ENCODE data around the gene KCNK6.

The KCNK6 gene

GRCh38 chr19:38319421-38320258, at the start of gene KCNK6:
Gene KCNK6 (plus strand): TSS chr19:38319845. CDS start chr19:38319951, 106 bp downstream.
- peak; percentile 19 for DNase-seq

GRCh38 chr19:38270587-38271167, 49.0 kb upstream of the KCNK6 start:
- DNase-seq = no peak

GRCh38 chr19:38273499-38273898, 46.1 kb upstream of the KCNK6 start:
- no peak for DNase-seq

DNA sequence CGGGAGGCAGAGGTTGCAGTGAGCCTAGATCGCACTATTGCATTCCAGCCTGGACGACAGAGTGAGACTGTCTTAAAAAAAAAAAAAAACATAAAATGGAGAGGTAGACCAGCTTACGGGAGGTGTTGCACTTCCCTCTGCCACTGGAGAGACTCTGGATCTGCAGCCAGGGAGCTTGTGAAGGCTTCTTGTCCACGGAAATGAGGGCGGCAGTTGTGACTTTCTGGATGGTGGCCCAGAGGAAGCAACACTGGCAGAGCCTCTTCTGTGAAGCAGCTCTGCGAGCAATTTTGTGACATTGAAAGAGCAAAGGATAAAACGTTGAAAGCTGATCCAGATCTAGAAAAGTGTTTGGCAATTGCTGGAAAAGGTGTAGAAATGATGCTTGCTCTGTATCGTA, 44.9 kb upstream of the KCNK6 start:
- DNase-seq = no peak

GRCh38 chr19:38276942-38277517, 42.6 kb upstream of the KCNK6 start:
- no peak for DNase-seq

- no peak for DNase-seq
Observed at GRCh38 chr19:38277549-38277948, 42.1 kb upstream of the KCNK6 start.

GRCh38 chr19:38277969-38278680, 41.5 kb upstream of the KCNK6 start:
- DNase-seq = no peak

DNA sequence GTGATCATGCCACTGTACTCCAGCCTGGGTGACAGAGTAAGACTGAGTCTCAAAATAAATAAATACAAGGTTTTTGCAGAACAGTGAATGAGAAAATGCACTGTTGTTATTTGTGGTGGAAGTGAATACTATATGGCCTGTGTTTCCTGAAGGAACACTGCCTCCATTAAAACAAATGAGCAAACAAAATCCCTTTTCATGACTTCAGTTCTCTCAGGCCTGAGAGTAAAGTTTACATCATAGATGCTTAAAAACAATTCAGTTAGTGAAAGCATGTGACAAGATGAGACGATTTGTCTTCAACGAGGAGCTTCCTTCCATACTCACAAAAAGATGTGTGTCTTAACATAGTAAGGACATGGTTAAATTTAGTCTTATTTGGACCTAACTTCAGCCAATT, 40.9 kb upstream of the KCNK6 start:
- no peak for DNase-seq

- DNase-seq = no peak
Observed at GRCh38 chr19:38280030-38280921, 39.4 kb upstream of the KCNK6 start.

DNA sequence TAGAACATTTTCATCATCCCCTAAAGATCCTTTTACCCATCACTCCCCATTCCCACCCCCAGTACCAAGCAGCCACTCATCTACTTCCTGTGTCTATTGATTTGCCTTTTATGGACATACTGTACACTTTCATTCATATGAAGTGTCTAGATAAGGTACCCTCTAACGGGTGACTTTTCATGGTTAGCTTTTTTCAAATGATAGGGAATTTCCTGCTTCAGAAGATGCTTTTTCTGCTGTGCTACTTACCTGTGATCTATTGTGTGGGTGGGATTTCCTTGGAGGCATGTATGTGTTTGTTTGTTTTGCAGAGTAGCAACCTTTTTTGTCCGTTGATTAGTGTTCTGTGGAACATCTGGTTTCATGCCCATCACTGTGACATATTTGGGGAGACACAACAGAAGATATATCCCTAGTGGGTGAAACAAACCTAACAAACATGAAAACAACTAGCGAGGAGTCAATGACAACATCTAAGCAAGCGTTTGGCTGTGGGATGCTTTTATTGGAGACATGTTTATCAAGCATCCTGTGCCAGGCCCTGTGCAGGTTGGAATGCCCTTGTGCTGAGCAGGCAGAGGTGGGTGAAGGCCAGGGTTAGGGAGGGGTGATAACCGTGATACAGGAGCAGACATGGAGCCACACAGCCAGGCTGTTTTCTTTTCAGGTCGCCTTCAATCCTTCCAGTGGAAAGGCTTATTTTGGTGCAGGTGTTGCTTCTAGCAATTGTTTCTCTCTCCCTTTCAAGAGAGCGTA, 37.7 kb upstream of the KCNK6 start:
- DNase-seq = no peak

- no peak for DNase-seq
Observed at GRCh38 chr19:38283271-38283670, 36.4 kb upstream of the KCNK6 start.

GRCh38 chr19:38284422-38284821, 35.2 kb upstream of the KCNK6 start:
- no peak for DNase-seq

DNA sequence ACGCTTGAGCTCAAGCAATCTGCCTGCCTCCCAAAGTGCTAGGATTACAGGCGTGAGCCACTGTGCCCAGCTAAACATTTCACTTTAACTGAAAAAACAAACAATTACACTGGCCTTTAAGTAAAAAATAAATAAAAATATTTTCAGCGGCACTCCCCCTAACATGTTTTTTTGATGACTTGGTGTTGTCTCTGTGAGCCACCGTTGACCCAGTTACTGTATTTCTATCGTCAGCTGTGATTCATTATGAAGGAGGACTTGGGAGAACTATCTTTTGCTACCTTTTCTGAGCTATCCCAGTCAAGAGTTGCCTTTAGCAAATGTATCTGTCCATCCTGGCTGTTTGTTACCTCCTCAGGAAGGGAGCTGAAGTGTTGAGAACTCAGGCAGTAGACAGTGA, 34.1 kb upstream of the KCNK6 start:
- DNase-seq = no peak

GRCh38 chr19:38287604-38288003, 32.0 kb upstream of the KCNK6 start:
- no peak for DNase-seq

- DNase-seq = no peak
Observed at GRCh38 chr19:38288123-38288855, 31.4 kb upstream of the KCNK6 start.

DNA sequence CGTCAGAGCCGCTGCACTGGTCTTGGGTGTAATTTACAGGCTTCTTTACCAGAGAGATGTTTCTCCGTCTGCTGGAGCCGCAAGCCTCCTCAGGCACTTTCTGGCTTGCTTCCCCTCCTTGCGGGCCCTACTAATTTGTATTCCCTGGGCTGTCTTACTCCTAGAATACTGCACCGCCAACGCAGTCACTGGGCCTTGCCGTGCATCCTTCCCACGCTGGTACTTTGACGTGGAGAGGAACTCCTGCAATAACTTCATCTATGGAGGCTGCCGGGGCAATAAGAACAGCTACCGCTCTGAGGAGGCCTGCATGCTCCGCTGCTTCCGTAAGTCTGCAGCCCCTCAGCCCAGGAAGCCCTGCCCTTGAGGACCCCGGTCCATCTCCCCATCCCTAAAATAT, 29.7 kb upstream of the KCNK6 start:
- DNase-seq = no peak

DNA sequence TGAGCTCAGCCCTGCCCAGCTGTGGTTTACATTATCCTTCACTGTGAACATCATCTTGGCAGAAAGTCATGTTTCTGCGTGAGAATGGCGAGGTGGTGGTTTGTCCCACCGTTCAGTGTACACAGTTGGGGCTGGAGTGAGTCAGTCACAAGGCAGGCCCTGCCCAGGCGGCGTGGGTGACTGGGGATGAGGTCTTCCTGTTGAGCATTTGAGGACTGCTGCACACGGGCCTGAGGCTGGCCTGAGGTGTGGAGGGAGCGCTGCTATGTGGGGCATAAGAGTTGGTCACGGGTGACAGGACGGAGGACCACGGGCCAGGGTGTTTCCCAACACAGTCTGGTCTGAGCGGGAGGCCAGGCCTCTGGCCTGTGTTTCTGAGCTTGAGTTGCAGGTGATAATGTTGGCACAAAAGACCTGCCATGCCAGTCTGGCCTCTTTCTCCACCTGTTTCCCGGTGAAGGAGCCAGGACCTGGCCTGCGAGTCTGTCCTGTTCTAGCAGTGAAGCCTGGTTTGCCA, 29.0 kb upstream of the KCNK6 start:
- DNase-seq = no peak

DNA sequence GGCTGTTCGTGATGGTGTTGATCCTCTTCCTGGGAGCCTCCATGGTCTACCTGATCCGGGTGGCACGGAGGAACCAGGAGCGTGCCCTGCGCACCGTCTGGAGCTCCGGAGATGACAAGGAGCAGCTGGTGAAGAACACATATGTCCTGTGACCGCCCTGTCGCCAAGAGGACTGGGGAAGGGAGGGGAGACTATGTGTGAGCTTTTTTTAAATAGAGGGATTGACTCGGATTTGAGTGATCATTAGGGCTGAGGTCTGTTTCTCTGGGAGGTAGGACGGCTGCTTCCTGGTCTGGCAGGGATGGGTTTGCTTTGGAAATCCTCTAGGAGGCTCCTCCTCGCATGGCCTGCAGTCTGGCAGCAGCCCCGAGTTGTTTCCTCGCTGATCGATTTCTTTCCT, 27.8 kb upstream of the KCNK6 start:
- DNase-seq = no peak

- DNase-seq = no peak
Observed at GRCh38 chr19:38293281-38293680, 26.4 kb upstream of the KCNK6 start.

DNA sequence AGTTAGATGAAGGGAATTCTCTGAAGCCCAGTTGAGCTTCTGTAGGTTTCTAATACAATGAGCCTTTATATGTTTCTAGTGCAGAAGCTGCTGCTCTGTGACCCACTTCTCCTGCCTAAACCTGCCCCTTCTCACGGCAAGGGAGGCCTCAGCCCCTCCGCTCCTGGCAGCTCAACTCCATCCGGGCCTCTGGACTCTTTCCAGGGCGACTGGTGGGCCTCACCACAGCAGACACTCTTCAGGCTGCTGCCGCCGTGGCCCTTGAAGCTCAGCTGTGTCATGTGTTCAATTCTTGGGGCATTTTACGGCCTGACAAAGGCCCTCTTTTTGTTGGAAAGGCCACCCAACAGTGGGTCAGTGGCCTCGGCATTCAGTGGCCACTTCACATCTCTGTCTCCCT, 25.6 kb upstream of the KCNK6 start:
- no peak for DNase-seq
